ENCODE results near the gene GALNT9.
A peak's percentile ranks its signal among the peaks of the same experiment; 100 is the strongest.

GALNT9 gene

GRCh38 chr12:132166093-132166492, 163.3 kb downstream of the GALNT9 start:
- no peak for DNase-seq

GRCh38 chr12:132165584-132165983, 163.8 kb downstream of the GALNT9 start:
- no peak for DNase-seq

GRCh38 chr12:132164426-132164825, 165.0 kb downstream of the GALNT9 start:
- no peak for DNase-seq

- no peak for DNase-seq
Observed at GRCh38 chr12:132163911-132164288, 165.5 kb downstream of the GALNT9 start.

GRCh38 chr12:132163041-132163910, 166.1 kb downstream of the GALNT9 start:
- DNase-seq: no peak

GRCh38 chr12:132162508-132163031, 166.8 kb downstream of the GALNT9 start:
- no peak for DNase-seq

- DNase-seq: no peak
Observed at GRCh38 chr12:132161796-132162507, 167.4 kb downstream of the GALNT9 start.

GRCh38 chr12:132161036-132161781, 168.2 kb downstream of the GALNT9 start:
- no peak for DNase-seq

- DNase-seq: no peak
Observed at GRCh38 chr12:132160601-132161035, 168.8 kb downstream of the GALNT9 start.

GRCh38 chr12:132160016-132160415, 169.4 kb downstream of the GALNT9 start:
- DNase-seq: no peak

GRCh38 chr12:132159555-132160003, 169.8 kb downstream of the GALNT9 start:
- no peak for DNase-seq

- no peak for DNase-seq
Observed at GRCh38 chr12:132158677-132159554, 170.5 kb downstream of the GALNT9 start.

GRCh38 chr12:132157733-132158409, 171.5 kb downstream of the GALNT9 start:
- no peak for DNase-seq

- no peak for DNase-seq
Observed at GRCh38 chr12:132156573-132157325, 172.6 kb downstream of the GALNT9 start.

- no peak for DNase-seq
Observed at GRCh38 chr12:132155771-132156572, 173.4 kb downstream of the GALNT9 start.

GRCh38 chr12:132154941-132155770, 174.2 kb downstream of the GALNT9 start:
- no peak for DNase-seq

GRCh38 chr12:132154341-132154761, 175.0 kb downstream of the GALNT9 start:
- DNase-seq: no peak

GRCh38 chr12:132153501-132154340, 175.7 kb downstream of the GALNT9 start:
- peak; percentile 71 for DNase-seq
